GM12874 (cell line): ENCODE measurements around the gene PLA2G4B.

Source experiments
- CTCF ChIP-seq: IDR thresholded peaks from 2 replicates; pipeline ENCODE4 v1.5.1; 2011; ENCODE audit warnings: low read depth, mild to moderate bottlenecking, control low read depth, low read length, moderate library complexity; ENCODE audit not compliant: insufficient read depth

PLA2G4B gene

GRCh38 chr15:41858756-41859155, 20.1 kb downstream of the PLA2G4B start:
- no peak for TF ChIP-seq CTCF

- TF ChIP-seq CTCF = no peak
These were observed 21.6 kb downstream of the PLA2G4B start for GRCh38 chr15:41860049-41860828.

- no peak for TF ChIP-seq CTCF
These were observed 23.2 kb downstream of the PLA2G4B start for GRCh38 chr15:41861736-41862356.

- TF ChIP-seq CTCF = no peak
These were observed 24.0 kb downstream of the PLA2G4B start for GRCh38 chr15:41862515-41863116.

- TF ChIP-seq CTCF = no peak
These were observed 26.9 kb downstream of the PLA2G4B start for GRCh38 chr15:41865490-41866055.

- no peak for TF ChIP-seq CTCF
These were observed 27.6 kb downstream of the PLA2G4B start for GRCh38 chr15:41866263-41866703.

GRCh38 chr15:41866872-41867579, 28.4 kb downstream of the PLA2G4B start:
- no peak for TF ChIP-seq CTCF
